ENCODE measurements around the gene C15orf39. TPM values are rescaled to one million over a fixed set of nuclear protein-coding genes. Genes with fewer than 3 reads are reported as not detected.

Gene C15orf39
- total RNA-seq, 1 experiment from 2014 or later = 28.9 TPM

- Histone ChIP-seq H3K27ac (ENCODE audit: low read depth, low read length, poor library complexity, severe bottlenecking) (no peak overlapping the region), H3K4me3 (ENCODE audit: low read depth, low read length, poor library complexity, severe bottlenecking) (no peak overlapping the region), H3K9me3 (ENCODE audit: low read depth, low read length, poor library complexity, severe bottlenecking) (no peaks in the 10 kb centered on the region), H3K4me1 (ENCODE audit: insufficient read depth, low read length, poor library complexity, severe bottlenecking) (no peaks in the 10 kb centered on the region), H3K36me3 (ENCODE audit: insufficient read depth, low read length, poor library complexity, severe bottlenecking) (no peaks in the 10 kb centered on the region), H3K27me3 (replicated peaks; ENCODE audit: insufficient read depth, low read depth, low read length, poor library complexity) (no peaks in the 10 kb centered on the region)
- BruUV-seq (replicated peaks) = no TSS peak
- no peak for DNase-seq (ENCODE audit: low spot score)
- no peak for TF ChIP-seq EZH2 (IDR thresholded peaks at IDR 0.05; ENCODE audit: borderline replicate concordance, low read depth, low read length, poor library complexity, severe bottlenecking)
- TF ChIP-seq CTCF (conservative IDR thresholded peaks at IDR 0.05; ENCODE audit: low read depth, low read length) = no peak
- POLR2A ChIA-PET (ENCODE audit: low non-redundant PET) = no interaction called here
- intact Hi-C loops (cut with micrococcal nuclease; ENCODE audit: unreplicated experiment) = no loop called here
- CTCF ChIA-PET = no interaction called here
Observed at GRCh38 chr15:75191235-75191634, 10.4 kb upstream of the C15orf39 start.

GRCh38 chr15:75192307-75192706 is 9.4 kb upstream of the C15orf39 start:
- no peaks in the 10 kb centered on the region for H3K36me3 ChIP-seq (ENCODE audit: insufficient read depth, low read length, poor library complexity, severe bottlenecking)
- H3K4me3 ChIP-seq (ENCODE audit: low read depth, low read length, poor library complexity, severe bottlenecking) = no peak overlapping the region
- no peak for DNase-seq (ENCODE audit: low spot score)
- CTCF ChIA-PET = no interaction called here
- intact Hi-C loops (cut with micrococcal nuclease; ENCODE audit: unreplicated experiment) = no loop called here
- no peaks in the 10 kb centered on the region for H3K4me1 ChIP-seq (ENCODE audit: insufficient read depth, low read length, poor library complexity, severe bottlenecking)
- no peak for TF ChIP-seq EZH2 (IDR thresholded peaks at IDR 0.05; ENCODE audit: borderline replicate concordance, low read depth, low read length, poor library complexity, severe bottlenecking)
- no peak for TF ChIP-seq CTCF (conservative IDR thresholded peaks at IDR 0.05; ENCODE audit: low read depth, low read length)
- no TSS peak for BruUV-seq (replicated peaks)
- POLR2A ChIA-PET (ENCODE audit: low non-redundant PET) = no interaction called here
- H3K9me3 ChIP-seq (ENCODE audit: low read depth, low read length, poor library complexity, severe bottlenecking) = no peaks in the 10 kb centered on the region
- H3K27ac ChIP-seq (ENCODE audit: low read depth, low read length, poor library complexity, severe bottlenecking) = no peak overlapping the region
- no peaks in the 10 kb centered on the region for H3K27me3 ChIP-seq (replicated peaks; ENCODE audit: insufficient read depth, low read depth, low read length, poor library complexity)

- no peak for DNase-seq (ENCODE audit: low spot score)
- Histone ChIP-seq H3K4me1 (ENCODE audit: insufficient read depth, low read length, poor library complexity, severe bottlenecking) (no peaks in the 10 kb centered on the region), H3K9me3 (ENCODE audit: low read depth, low read length, poor library complexity, severe bottlenecking) (no peaks in the 10 kb centered on the region), H3K27ac (ENCODE audit: low read depth, low read length, poor library complexity, severe bottlenecking) (no peak overlapping the region), H3K36me3 (ENCODE audit: insufficient read depth, low read length, poor library complexity, severe bottlenecking) (no peaks in the 10 kb centered on the region), H3K4me3 (ENCODE audit: low read depth, low read length, poor library complexity, severe bottlenecking) (no peak overlapping the region), H3K27me3 (replicated peaks; ENCODE audit: insufficient read depth, low read depth, low read length, poor library complexity) (no peaks in the 10 kb centered on the region)
- BruUV-seq (replicated peaks) = no TSS peak
- ChIA-PET CTCF (no interaction called here), POLR2A (ENCODE audit: low non-redundant PET) (no interaction called here)
- TF ChIP-seq EZH2 (IDR thresholded peaks at IDR 0.05; ENCODE audit: borderline replicate concordance, low read depth, low read length, poor library complexity, severe bottlenecking) (no peak), CTCF (conservative IDR thresholded peaks at IDR 0.05; ENCODE audit: low read depth, low read length) (no peak)
- intact Hi-C loops (cut with micrococcal nuclease; ENCODE audit: unreplicated experiment) = no loop called here
Observed at GRCh38 chr15:75193272-75193671, 8.4 kb upstream of the C15orf39 start.
